Skeletal muscle satellite cell (primary cell): Measurements from ENCODE around the gene CYP2J2. TPM values are rescaled to one million over a fixed set of nuclear protein-coding genes. Genes with fewer than 3 reads are reported as not detected.
"Not testable (repeated sequence)": the region's sequence is repeated elsewhere in the genome, so short reads cannot be mapped to it uniquely, and the experiment has no call there.

Source experiments
- H3K27me3 ChIP-seq: 2 replicates; pipeline ENCODE4 v1.7.0; 2013; ENCODE audit warnings: low read length; ENCODE audit not compliant: control insufficient read depth, insufficient read depth
- H3K36me3 ChIP-seq: 2 replicates; pipeline ENCODE4 v1.7.0; 2013; ENCODE audit warnings: mild to moderate bottlenecking, control low read depth, low read length; ENCODE audit not compliant: insufficient read depth
- H3K4me1 ChIP-seq: 2 replicates; pipeline ENCODE4 v1.7.0; 2013; ENCODE audit warnings: low read length; ENCODE audit not compliant: control insufficient read depth, insufficient read depth
- H3K4me2 ChIP-seq: 2 replicates; pipeline ENCODE4 v1.7.0; 2013; ENCODE audit warnings: mild to moderate bottlenecking, low read length
- H3K4me3 ChIP-seq: 2 replicates; pipeline ENCODE4 v1.7.0; 2013; ENCODE audit warnings: low read length
- H3K9ac ChIP-seq: 2 replicates; pipeline ENCODE4 v1.7.0; 2013; ENCODE audit warnings: mild to moderate bottlenecking, low read depth, low read length, moderate library complexity
- H3K9me3 ChIP-seq: replicated peaks from 2 replicates; pipeline ENCODE4 v1.7.0; 2013; ENCODE audit warnings: mild to moderate bottlenecking, control low read depth, low read length
- small RNA-seq: library from RNA; depleted of rRNA; stranded (forward); fragments of <200 nt; gene quantifications from one replicate; pipeline ENCODE3, GENCODE V24; 2012

The CYP2J2 gene

DNA sequence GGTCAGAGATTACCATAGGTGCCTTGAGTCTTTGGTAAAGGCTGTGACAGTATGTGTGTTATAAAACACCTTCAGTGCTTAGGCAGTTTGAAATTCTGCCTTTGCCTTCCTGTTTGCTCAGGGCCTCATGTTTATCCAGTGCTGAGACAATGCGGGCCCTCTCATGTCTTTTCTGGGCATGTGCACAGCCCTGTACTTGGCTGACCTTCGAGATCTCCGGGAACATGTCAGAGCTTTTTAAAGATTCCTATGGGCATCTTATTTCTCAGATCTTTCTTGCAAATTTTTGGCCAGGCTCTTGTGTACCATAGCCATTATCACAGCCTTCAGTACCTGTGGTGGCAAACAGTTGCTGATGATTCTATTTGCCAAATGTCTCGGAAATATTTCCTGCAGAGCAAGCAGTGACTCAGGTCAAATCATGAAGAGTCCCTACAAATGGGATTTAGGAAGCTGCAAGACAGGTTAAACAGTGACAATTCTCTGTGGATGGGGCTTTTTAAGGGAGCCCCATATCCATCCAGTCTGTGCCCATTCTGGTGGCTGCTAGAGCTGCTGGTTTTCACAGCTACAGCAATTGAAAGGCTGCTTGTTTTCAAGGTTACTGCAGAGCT is 69.7 kb downstream of the CYP2J2 start:
- Histone ChIP-seq H3K9ac (no peak overlapping the region), H3K9me3 (no peaks in the 10 kb centered on the region), H3K4me1 (no peaks in the 10 kb centered on the region), H3K36me3 (no peaks in the 10 kb centered on the region), H3K4me3 (no peak overlapping the region), H3K27me3 (no peaks in the 10 kb centered on the region), H3K4me2 (no peak overlapping the region)

DNA sequence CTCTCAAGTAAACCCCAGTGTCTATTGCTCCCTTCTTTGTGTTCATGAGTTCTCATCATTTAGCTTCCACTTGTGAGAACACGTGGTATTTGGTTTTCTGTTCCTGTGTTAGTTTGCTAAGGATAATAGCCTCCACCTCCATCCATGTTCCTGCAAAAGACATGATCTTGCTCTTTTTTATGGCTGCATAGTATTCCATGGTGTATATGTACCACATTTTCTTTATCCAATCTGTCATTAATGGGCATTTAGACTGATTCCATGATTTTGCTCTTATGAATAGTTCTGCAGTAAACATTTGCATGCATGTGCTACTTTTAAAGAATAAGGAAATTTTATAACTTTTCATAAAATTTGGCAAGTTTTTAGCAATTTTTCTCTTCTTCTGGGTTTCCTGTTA is 71.3 kb downstream of the CYP2J2 start:
- H3K36me3 ChIP-seq, H3K27me3 ChIP-seq, H3K9me3 ChIP-seq: not testable (repeated sequence)

GRCh38 chr1:59852117-59852516 is 74.5 kb downstream of the CYP2J2 start:
- H3K4me1 ChIP-seq = no peaks in the 10 kb centered on the region
- no peak overlapping the region for H3K4me2 ChIP-seq
- no peaks in the 10 kb centered on the region for H3K9me3 ChIP-seq
- H3K36me3 ChIP-seq = no peaks in the 10 kb centered on the region
- no peaks in the 10 kb centered on the region for H3K27me3 ChIP-seq
- H3K4me3 ChIP-seq = no peak overlapping the region
- no peak overlapping the region for H3K9ac ChIP-seq

More for the DNA sequence above, 71.3 kb downstream of the CYP2J2 start:
- H3K4me1 ChIP-seq, H3K4me2 ChIP-seq, H3K9ac ChIP-seq, H3K4me3 ChIP-seq: not testable (repeated sequence)

- H3K9me3 ChIP-seq = no peaks in the 10 kb centered on the region
- no peak overlapping the region for H3K4me2 ChIP-seq
- no peaks in the 10 kb centered on the region for H3K27me3 ChIP-seq
- H3K36me3 ChIP-seq = no peaks in the 10 kb centered on the region
- no peak overlapping the region for H3K4me3 ChIP-seq
- no peak overlapping the region for H3K9ac ChIP-seq
- H3K4me1 ChIP-seq = no peaks in the 10 kb centered on the region
Observed at GRCh38 chr1:59846895-59847282, 79.7 kb downstream of the CYP2J2 start.

- no peaks in the 10 kb centered on the region for H3K4me1 ChIP-seq
- H3K9ac ChIP-seq = no peak overlapping the region
- no peaks in the 10 kb centered on the region for H3K9me3 ChIP-seq
- no peaks in the 10 kb centered on the region for H3K36me3 ChIP-seq
- H3K4me2 ChIP-seq = no peak overlapping the region
- H3K4me3 ChIP-seq = no peak overlapping the region
- no peaks in the 10 kb centered on the region for H3K27me3 ChIP-seq
Observed at GRCh38 chr1:59846209-59846894, 80.2 kb downstream of the CYP2J2 start.

GRCh38 chr1:59845091-59845490 is 81.5 kb downstream of the CYP2J2 start:
- Histone ChIP-seq H3K4me1 (no peaks in the 10 kb centered on the region), H3K4me3 (no peak overlapping the region), H3K4me2 (no peak overlapping the region), H3K9ac (no peak overlapping the region), H3K36me3 (no peaks in the 10 kb centered on the region), H3K27me3 (no peaks in the 10 kb centered on the region), H3K9me3 (no peaks in the 10 kb centered on the region)

Small RNAs within 50 kb of the gene (small RNA-seq; reads per million reads assigned to genes)
- gene RN7SL475P = not detected
